Effector CD8-positive, alpha-beta T cell (primary cell): ENCODE measurements around the gene KIF5C.

Experiments used
- DNase-seq: peaks from one replicate; lab custom pipeline; 2025; lab: John Stamatoyannopoulos, UW

The KIF5C gene

GRCh38 chr2:149017116-149017985 is 142.3 kb downstream of the KIF5C start:
- DNase-seq, result peak; percentile 52

- DNase-seq, result no peak
Measured at GRCh38 chr2:149018981-149019380, 144.0 kb downstream of the KIF5C start.

DNA sequence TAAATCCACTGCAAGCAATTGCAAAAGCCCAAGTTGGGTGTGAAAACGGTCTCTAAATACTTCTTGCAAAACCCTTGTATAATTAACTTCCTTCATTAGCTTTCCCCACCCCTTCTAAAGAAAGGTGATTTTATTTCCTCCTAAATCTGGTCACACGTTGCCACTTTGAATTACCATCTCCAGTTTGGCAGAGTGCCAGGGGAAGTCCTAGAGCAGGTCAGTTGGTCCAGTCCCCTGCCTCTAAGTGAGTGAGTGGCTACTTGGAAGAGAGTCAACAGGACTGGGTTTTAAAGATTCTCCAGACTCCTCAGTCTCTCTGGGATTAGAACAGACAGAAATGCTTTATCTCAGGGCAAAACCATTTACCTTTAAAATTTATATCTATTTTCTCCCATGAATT is 144.7 kb downstream of the KIF5C start:
- no peak for DNase-seq

- no peak for DNase-seq
Measured at GRCh38 chr2:149020432-149020851, 145.4 kb downstream of the KIF5C start.

DNA sequence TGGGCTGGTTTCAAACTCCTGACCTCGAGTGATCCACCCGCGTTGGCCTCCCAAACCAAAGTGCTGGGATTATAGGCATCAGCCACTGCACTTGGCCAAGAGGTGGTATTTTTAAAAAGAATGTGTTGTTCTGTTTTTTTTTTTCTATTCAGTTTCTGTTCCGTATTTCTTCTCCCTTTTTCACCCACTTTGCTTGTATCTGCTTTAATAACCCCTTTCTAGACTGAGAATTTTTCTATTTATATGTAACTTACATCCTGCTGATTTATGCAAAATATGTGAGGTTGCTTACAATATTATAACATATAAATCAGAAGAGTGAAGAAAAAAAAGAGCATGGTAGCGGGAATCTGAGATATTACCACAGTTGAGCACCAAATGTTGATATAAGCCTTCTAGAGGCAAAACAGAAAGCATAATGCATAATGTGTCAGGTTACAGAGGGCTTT is 146.3 kb downstream of the KIF5C start:
- DNase-seq, result no peak

- DNase-seq, result no peak
Measured at GRCh38 chr2:149021761-149022160, 146.7 kb downstream of the KIF5C start.

GRCh38 chr2:149023091-149023490 is 148.1 kb downstream of the KIF5C start:
- DNase-seq, result no peak

GRCh38 chr2:149027590-149028250 is 152.7 kb downstream of the KIF5C start:
- DNase-seq, result no peak

DNA sequence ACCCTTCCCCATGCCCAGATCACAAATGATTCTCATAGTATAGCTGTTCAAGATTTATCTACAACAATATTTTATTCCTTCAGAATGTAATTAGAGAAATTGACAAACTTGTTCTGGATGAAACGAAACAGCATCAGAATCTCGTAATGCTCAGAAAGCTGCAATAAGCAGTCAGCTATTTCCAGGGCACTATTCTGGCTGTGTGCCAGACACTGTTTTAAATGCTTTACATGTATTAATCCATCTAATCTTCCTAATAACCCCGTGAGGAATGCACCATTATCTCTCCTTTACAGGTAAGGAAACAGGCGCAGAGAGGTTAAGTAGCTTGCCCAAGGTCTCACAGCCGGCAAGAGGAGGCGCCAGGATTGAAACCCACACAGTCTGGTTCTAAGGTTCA is 153.3 kb downstream of the KIF5C start:
- DNase-seq, result no peak

- no peak for DNase-seq
Measured at GRCh38 chr2:149028891-149029290, 153.9 kb downstream of the KIF5C start.

DNA sequence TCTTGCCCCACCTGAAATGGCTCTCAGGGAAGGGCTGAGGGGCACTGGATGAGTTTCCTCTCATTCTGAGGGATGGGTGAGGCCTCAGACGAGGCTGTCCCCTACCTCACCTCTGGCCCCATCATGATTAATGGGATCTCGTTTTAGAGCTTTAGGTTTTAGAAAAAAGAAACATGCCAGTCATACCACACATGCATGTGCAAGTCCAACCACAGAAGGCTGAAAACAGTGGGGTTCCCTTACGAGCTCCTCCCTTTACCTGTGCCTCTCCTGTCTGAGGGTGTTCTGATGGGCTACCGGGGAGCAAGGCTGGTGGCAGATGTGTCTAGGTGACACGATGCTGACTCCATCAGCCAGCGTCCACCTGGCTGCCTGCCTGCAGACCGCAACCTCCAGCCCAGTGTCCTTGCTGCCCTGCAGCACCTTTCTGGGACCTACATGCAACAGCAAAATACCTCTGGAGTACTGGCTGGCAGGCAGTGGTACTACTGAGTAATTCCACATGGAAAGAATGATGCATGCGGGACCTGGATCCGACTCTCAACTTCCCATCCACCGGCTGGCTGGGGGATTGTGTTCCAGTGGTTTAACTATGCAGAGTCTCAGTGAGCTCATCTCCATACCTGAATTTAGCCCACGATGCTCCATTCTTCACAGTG is 154.4 kb downstream of the KIF5C start:
- DNase-seq, result no peak

- no peak for DNase-seq
Measured at GRCh38 chr2:149031396-149031795, 156.4 kb downstream of the KIF5C start.

DNA sequence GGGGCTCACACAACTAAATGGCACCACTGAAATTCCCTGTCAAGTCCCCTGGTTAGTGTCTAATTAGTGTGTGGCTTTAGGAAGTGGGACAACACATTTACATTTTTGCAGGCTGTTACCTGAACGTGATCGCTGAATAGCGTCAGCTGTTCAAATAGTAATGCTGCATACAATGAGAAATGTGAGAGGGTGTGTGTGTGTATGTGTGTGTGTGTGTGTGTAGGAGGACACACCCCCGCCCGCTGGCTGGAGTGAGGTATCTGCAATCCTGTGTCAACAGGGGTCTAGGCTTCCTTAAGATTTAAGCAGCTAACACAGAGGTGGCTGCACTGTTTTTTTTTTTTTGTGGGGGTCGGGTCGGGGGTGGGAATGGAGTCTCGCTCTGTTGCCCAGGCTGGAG is 158.7 kb downstream of the KIF5C start:
- DNase-seq, result no peak

DNA sequence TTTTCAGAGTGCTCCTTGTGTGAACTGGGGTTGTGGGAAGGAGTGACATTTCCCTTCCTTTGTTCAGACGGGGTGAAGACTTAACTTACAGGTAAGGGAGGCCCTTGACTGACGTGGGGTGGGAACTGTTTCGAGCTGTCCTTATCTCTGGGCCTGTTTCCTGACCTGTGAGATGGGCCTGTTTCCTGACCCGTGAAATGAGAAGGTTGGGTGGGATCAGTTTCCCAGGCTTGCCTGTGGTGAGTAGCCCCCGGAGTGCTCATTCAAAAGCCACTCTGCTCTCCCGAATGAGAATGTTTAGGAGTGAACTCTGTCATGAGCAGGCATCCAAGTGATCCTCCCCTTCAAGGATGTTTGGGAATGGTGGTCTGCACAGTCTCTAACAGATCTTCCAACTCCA is 159.4 kb downstream of the KIF5C start:
- DNase-seq, result no peak

GRCh38 chr2:149036507-149037293 is 161.7 kb downstream of the KIF5C start:
- DNase-seq, result no peak

DNA sequence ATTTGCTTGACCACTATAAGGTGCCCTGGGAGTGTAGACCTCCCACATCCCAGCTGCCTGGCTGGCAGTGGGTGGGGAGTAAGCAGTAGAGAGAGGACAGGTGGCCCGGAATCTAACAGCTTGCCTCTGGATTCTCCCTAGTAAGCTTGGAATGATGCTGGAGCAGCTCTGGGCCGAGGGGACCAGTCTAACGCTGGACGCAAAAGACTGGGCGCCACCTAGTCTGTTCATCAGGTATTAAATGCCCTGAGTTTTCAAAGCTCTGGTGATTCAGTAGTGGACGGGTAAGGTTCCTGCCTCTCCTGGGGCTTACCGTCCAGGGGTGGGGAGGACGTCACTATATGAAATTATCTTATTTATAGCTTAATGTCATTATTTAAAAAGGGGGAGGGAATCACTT is 162.8 kb downstream of the KIF5C start:
- no peak for DNase-seq

- no peak for DNase-seq
Measured at GRCh38 chr2:149038442-149039212, 163.6 kb downstream of the KIF5C start, which contains the start of gene LYPD6B. TSS of gene LYPD6B (plus strand) at chr2:149038699. CDS start at chr2:149130949, 92,250 bp downstream.

- DNase-seq, result no peak
Measured at GRCh38 chr2:149039213-149039724, 164.2 kb downstream of the KIF5C start.

- DNase-seq, result no peak
Measured at GRCh38 chr2:149040451-149040850, 165.4 kb downstream of the KIF5C start.

GRCh38 chr2:149041482-149041881 is 166.5 kb downstream of the KIF5C start:
- no peak for DNase-seq

DNA sequence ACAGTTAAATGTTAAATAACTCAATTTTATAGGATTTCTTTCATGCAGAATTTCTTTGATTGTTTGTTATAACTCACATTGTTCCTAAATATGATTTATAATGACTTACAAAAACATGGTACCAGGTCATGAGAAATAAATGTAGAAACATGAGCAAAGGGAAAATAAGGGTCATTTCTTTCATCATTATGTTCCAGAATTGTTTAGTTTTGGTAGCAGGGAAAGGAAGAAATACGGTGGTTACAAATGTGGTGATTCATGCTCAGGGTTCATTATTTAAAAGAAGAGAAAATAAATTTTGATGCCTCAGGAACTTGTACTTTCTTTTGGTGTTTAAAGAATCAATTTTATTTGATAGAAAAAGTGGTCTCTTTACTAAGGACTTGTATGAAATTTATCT is 167.9 kb downstream of the KIF5C start:
- no peak for DNase-seq
